Esophagus squamous epithelium (tissue), 4 donors: Measurements from ENCODE around the gene BICRAL.

Source experiments
- CTCF ChIP-seq, 6 experiments: fragments of 450-650 bp in 4 of 6; fragments of 200-600 bp in 2 of 6; sonication (generic) in 2 of 6; IDR thresholded peaks; one replicate each; pipeline ENCODE4 v1.5.1; 2016 to 2019; ENCODE audit warnings: antibody characterized with exemption in 6 of 6, mild to moderate bottlenecking in 4 of 6, moderate library complexity in 4 of 6
- POLR2A ChIP-seq, 4 donors: fragments of 450-650 bp; IDR thresholded peaks; one replicate each; pipeline ENCODE4 v1.6.1; 2017; ENCODE audit warnings: antibody characterized with exemption in 4 of 4, mild to moderate bottlenecking in 4 of 4, moderate library complexity in 3 of 4

DNA sequence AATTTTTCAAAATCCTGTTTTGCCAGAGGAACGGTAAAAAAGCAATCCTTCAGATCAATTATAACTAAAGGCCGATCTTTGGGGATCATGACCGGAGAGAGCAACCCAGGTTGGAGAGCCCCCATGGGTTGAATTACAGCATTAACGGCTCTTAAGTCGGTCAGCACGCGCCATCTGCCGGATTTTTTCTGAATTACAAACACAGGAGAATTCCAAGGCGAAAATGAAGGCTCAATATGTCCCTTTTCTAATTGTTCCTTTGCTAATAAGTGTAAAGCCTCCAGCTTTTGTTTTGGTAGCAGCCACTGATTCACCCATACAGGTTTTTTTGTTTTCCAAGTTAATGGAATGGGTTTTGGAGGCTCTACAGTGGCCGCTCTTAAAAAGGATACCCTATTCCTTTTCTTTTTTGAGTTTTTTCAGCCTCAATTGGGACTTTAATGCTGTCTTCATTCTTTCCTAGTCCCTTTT, 117.1 kb downstream of the BICRAL start:
- TF ChIP-seq CTCF (IDR thresholded peaks at IDR 0.05) = peak; percentile 60 to 87 (median 79)
- TF ChIP-seq POLR2A (IDR thresholded peaks at IDR 0.05) = no peak
